ENCODE data around the gene ZNF853.

GRCh38 chr7:6630007-6630849 is 14.8 kb downstream of the ZNF853 start:
- TF ChIP-seq YY1 (IDR thresholded peaks at IDR 0.05; ENCODE audit: insufficient read depth, insufficient read length) (no peak), SUZ12 (IDR thresholded peaks at IDR 0.05; ENCODE audit: extremely low read depth, insufficient read depth, insufficient read length) (no peak), ZNF274 (IDR thresholded peaks at IDR 0.05; ENCODE audit: low read depth, low read length) (no peak)

All from NT2/D1 (cell line).